Stimulated activated CD4-positive, alpha-beta T cell treated with anti-CD3 and anti-CD28 coated beads, Interleukin-1b, Interleukin-23, amount 100 ng/mL, for 1 hour (primary cell): ENCODE data around the gene C2orf68.
"Not testable (repeated sequence)": the region's sequence is repeated elsewhere in the genome, so short reads cannot be mapped to it uniquely, and the experiment has no call there.

ENCODE experiments used
- DNase-seq, 2 donors: peaks; one replicate each; pipeline ENCODE4 v3.0.0-alpha.2; 2020; ENCODE audit warnings: low read depth in 2 of 2

C2orf68 gene

GRCh38 chr2:85631316-85631715 lies 19.4 kb upstream of the C2orf68 start:
- no peak for DNase-seq

- DNase-seq: no peak
Observed at GRCh38 chr2:85628658-85629057, 16.8 kb upstream of the C2orf68 start.

GRCh38 chr2:85623991-85624390 lies 12.1 kb upstream of the C2orf68 start:
- no peak for DNase-seq

GRCh38 chr2:85621338-85621737 lies 9.5 kb upstream of the C2orf68 start:
- no peak for DNase-seq

GRCh38 chr2:85619617-85620016 lies 7.8 kb upstream of the C2orf68 start:
- no peak for DNase-seq

- DNase-seq: not testable (repeated sequence)
Observed at GRCh38 chr2:85617723-85618122, 5.9 kb upstream of the C2orf68 start.

- no peak for DNase-seq
Observed at GRCh38 chr2:85615413-85615728, 3.5 kb upstream of the C2orf68 start.

GRCh38 chr2:85614757-85615156 lies 2.9 kb upstream of the C2orf68 start:
- not testable (repeated sequence) for DNase-seq

- DNase-seq: no peak
Observed at GRCh38 chr2:85613717-85614515, 2.0 kb upstream of the C2orf68 start.

GRCh38 chr2:85611217-85611704 lies 605 bp downstream of the C2orf68 start:
- no peak for DNase-seq

- no peak for DNase-seq
Observed at GRCh38 chr2:85607268-85608215, 4.3 kb downstream of the C2orf68 start.

GRCh38 chr2:85606116-85606455 lies 5.8 kb downstream of the C2orf68 start:
- DNase-seq: no peak

- no peak for DNase-seq
Observed at GRCh38 chr2:85605406-85606115, 6.3 kb downstream of the C2orf68 start.

GRCh38 chr2:85604568-85605339 lies 7.1 kb downstream of the C2orf68 start:
- DNase-seq: no peak

- not testable (repeated sequence) for DNase-seq
Observed at GRCh38 chr2:85604133-85604444, 7.8 kb downstream of the C2orf68 start.

- DNase-seq: peak; percentile 60 to 85
Observed at GRCh38 chr2:85602476-85603234, 9.2 kb downstream of the C2orf68 start, which contains the start of gene TMEM150A. Gene TMEM150A, minus strand, starts transcription at chr2:85602698. Its CDS starts 750 bp downstream, at chr2:85601948.

- DNase-seq: no peak
Observed at GRCh38 chr2:85601771-85602475, 9.9 kb downstream of the C2orf68 start.

- no peak for DNase-seq
Observed at GRCh38 chr2:85600951-85601770, 10.7 kb downstream of the C2orf68 start.

GRCh38 chr2:85600235-85600575 lies 11.7 kb downstream of the C2orf68 start:
- DNase-seq: no peak
